SK-N-DZ (cell line): ENCODE results near the gene KLK13.

ENCODE experiments used
- DNase-seq: peaks from one replicate; pipeline ENCODE4 v3.0.0-alpha.2; 2015; ENCODE audit warnings: low spot score

The KLK13 gene

DNA sequence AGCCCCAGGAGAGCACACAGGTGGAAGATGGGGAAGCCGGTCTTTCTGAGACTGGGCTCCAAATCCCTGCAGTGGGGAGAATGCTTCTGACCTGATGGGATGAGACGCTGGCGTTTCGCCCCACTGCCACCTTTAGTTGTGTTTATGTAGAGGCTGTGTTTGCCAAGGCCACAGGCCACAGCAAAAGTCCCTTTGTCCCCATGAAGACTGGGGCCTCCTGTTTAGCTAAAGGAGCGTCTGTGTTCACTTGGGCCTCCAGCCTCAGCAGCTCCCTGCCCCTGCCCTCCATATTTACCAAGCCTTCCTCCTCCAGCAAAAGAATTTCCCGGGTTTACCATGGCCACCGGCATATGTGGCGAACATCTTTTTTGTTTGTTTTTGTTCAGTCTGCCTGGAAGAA, 28.2 kb upstream of the KLK13 start:
- DNase-seq, result no peak

DNA sequence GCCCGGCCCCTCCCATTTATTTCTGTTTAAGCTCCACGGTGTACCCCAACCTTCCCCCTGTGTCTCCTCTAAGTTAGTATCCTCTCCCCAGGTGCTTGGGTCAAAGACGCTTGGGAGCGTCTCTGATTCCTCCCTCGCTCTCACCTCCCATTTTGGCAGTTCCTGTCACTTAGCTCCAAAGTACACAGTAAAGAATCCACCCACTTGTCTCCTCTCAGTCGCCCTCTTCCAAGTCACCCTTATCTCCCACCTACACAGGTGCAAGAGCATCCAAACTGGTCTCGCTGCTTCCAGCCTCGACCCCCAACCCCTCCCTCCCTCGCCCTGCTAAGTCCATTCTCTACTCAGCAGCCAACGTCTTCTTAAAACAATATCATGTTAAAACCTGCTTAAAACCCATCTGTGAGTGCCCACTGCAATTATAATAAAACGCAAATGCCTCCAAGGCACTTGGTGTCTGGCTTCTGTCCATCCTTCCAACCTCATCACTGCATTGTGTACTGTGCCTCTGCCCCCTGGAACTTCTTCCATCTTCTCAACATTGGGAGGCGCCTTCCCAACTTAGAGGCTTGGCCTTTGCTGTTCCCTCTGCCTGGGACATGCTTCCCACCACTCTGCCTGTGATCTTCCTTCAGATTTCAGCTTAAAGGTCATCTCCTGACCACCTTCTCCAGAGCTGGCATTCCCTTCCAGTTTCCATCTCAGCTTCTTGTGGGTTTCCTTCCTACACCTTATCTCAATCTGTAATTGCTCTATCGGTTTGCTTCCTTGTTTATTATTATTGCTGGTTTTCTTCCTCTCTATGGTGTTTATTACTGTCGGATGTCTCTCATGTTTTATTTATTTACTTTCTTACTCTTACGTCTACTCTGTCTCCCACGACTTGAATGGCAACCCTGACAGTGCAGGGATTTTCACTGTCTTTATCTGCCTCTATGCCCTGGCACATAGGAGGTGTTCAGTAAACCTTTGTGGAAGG, 27.3 kb upstream of the KLK13 start:
- DNase-seq, result no peak

DNA sequence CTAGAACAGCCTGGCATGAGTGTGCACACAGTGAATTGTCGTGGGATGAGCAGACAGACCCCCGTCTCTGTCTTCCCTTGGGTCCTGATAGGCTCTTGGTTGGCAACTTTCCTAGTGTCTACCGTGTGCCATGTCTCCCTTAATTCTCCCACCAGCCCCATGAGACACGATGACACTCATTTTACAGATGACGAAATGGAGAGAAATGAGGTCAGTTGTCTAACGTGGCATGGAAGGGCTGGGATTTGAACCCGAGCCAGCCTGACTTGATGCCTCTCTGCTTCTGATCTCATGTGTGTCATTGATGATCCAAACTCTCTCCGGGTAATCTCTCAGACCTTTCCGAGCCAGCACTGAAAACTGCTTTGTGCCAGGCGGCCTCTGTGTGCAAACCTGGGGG, 26.2 kb upstream of the KLK13 start:
- DNase-seq, result no peak

DNA sequence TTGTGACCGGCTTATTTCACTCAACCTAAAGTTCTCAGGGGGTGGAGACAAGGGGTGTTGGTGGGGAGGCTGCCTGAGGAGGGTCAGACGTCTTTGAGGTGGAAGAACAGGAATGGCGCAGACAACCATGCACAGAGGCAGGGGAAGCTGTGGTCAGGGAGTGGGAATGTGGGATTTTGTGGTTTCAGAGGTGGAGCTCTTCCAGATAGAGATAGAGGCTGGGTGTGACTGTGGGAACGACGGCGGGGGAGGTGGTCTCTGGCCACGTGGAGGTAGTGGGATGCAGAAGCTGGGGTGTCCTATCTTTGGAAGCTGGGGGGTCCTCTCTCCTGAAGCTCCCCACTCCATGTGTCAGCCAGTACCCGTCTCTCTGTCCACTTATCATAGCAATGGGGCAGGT, 25.6 kb upstream of the KLK13 start:
- DNase-seq, result no peak

DNA sequence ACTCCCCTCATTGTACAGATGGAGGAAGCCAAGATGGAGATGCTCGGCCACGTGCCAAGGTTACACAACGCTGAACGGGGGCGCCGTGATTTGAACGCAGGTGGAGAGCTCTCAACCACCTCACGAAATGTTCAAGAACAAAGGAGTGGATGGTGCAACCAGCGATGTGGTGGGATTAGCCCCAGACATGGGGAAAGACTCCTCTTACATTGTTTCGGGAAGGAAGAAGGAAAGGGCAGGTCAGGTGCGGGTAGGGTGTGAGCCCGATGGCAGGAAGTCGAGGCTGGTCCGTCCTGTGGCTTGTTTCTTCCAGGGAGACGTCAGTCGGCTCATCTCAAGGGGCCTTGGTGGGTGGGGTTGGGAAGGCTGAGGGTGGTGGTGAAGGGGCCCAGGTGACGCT, 24.9 kb upstream of the KLK13 start:
- no peak for DNase-seq

DNA sequence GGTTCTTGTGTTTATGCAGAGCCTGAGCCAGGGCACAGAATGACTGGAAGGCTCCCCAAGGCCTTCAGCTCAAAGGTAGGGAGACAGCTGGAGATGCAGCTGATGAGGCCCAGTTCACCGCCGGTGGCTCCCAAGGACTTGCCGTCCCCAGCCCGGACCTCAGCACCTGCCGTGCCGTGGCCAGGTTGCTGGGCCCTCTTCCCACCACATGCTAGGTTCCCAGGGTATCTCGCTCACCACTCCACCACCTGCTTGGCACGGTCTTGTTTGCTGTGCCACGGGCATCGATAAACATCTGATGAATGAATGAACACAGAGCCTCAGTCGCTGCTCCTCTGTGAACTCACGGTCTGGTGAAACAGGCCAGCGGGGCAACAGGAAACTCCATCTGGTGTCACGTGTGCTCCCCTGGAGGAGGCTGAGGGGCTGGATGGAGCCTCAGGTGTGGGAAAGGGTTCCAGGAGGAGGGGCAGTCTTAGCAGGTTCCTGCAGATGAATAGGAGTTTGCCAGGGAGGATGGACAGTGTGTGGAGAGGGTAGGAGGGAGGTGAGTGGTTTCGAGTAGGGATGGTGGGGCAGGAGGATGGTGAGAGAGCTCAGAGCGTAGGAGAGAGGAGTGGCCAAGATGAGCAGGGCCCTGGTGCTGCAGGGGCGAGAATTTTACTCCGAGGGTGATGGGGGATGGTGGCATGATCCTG, 21.4 kb upstream of the KLK13 start:
- DNase-seq, result no peak

DNA sequence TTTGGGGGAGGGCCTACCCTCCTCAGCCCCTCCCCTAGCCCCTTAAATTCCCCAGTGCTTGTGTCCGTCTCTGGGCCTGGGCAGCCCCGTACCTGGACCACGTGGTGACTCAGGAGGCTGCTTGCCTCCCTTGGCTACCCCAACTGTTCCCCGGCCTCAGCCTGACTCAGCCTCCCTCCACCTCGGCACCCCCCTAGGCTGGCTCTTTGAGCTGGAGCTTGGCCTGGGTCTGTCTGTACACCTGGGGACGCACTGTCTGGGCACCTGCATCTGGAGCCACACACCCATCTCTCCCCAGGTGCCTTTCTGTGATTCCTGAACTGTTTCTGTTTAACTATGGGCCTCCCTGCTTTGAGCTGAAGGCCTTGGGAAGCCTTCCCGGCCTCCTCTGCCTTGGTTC, 19.6 kb upstream of the KLK13 start:
- no peak for DNase-seq

DNA sequence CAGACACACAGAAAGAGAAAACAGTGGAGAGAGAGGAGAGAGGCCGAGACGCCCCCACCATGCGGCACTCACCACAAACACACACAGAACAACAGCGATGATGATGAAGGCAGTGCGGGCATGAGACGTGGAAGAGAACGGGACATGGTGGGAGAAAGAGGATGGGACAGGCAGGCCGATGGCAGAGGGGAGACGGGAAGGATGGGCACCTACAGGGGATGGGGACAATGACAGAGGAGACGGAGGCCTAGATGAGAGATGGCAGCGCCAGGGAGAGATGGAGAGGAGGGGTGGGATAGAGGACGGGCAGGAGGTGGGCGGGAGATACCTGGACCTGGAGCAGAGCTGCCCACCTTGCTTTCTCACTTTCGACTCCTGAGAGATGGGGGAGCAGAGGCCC, 18.9 kb upstream of the KLK13 start:
- no peak for DNase-seq

DNA sequence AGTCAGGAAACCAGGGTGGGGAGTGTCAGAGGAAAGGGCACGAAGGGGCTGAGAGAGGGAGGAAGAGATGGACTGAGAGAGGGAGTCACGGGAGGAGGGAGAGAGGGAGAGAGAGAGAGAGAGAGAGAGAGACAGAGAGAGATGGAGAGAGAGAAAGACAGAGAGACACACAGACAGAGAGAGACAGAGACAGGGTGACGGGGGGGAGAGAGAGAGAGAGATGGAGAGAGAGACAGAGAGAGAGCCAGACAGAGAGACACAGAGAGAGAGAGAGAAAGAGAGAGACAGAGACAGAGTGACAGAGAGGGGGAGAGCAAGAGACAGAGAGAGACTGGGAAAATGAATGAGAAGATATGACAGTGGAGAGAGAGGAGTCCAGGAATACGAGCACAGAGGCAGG, 18.3 kb upstream of the KLK13 start:
- no peak for DNase-seq

DNA sequence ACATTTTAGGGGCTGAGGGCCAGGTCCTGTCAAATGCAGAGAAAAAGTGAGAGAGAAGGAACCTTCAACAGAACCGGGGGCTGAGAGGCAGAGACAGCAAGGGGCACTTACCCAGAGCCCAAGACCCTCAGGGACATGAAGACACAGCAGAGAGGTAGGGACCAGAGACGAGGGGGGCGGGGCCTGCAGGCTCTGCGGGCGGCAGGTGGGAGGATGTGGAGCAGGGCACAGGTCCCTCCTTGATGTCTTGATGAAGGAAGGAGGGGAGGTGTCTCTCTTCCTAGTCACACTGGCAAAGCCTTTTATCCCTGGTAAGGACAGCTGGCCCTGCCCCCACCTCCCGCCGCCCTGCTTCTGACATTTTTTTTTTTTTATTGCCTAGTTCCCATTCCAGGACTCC, 17.7 kb upstream of the KLK13 start, which contains the start of gene KLK14:
Gene KLK14, minus strand, starts transcription at position 277 of the 400 bp plus-strand sequence. Its CDS starts 273 bp downstream, at position 4.
- no peak for DNase-seq

DNA sequence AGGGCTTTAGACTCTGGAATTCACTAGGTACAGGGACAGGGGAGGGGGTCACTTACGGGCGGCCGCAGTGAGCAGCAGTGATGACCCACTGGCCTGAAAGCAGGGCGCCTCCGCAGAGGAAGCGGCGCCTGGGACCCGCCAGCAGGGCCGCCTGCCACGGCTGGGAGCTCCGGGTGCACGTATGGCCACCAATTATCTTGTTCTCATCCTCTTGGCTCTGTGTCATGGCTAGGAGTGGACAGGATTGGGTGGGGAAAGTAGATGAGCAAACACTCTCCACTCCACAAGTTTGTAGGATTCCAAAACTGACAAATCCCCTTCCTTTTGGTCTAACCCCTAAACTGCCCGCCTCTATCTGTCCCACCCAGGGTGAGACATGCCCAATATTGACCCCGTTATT, 16.6 kb upstream of the KLK13 start:
- no peak for DNase-seq

DNA sequence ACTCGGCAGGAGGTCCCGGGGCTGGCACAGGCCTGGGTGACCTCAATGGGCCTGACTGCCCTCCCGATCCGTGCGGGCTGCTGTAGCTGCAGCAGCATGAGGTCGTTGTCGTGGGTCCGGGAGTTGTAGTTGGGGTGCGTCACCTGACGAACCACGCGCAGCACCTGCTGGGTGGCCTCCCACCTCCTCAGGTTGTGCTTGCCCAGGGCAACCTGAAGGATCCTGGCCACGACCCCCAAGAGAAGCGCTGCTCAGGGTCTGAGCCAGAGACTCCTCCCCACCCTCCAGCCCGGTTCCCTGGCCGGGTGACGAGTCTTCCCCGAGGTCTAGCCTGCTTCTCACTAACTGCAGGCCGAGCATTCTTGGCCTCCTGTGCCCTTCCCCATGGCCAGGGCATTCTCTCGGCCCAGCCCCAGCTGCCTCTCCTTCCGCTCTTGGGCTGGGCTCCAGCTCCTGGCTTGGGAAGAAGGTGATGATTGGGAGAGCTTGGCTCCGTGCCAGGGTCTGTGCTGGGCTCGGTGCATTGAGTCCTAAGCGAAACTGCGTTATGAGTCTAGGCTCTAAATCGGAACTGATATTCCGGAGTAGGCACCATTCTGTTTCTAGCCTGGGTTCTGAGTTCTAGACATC, 14.7 kb upstream of the KLK13 start:
- no peak for DNase-seq

DNA sequence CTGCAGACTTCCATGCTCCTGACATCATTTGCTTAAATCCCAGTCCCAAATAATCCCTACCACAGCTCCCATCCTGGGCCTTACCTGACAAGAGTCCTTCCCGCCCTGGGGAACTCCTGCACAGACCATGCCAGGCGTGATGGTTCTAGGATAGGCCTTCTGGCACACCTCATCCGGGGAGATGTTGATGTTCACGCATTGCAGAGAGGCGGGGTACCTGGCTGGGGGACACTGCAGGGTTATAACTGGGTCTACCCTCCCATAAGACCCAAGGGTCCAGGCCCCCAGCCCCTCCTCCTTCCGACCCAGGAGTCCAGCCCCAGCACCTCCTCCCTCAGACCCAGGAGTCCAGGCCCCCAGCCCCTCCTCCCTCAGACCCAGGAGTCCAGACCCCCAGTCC, 13.8 kb upstream of the KLK13 start:
- DNase-seq, result no peak

DNA sequence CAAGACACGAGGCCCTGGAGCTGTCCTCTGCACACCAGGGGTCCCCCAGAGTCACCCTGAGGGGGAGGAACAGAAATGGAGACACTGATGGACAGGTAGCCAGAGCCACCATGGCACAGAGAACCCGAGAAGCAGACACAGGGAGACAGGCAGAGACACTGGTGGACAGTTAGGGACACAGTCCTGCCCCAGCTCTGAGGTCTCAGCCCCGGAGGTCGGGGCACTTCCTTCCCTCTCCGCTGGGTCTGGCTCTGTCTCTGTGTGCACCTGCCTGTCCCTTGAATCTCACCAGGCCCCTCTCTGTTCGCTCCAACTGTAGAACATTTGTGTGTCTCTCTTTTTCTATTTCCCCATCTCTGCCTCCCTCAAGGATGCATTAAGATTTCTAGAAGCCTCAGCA, 13.2 kb upstream of the KLK13 start:
- no peak for DNase-seq

DNA sequence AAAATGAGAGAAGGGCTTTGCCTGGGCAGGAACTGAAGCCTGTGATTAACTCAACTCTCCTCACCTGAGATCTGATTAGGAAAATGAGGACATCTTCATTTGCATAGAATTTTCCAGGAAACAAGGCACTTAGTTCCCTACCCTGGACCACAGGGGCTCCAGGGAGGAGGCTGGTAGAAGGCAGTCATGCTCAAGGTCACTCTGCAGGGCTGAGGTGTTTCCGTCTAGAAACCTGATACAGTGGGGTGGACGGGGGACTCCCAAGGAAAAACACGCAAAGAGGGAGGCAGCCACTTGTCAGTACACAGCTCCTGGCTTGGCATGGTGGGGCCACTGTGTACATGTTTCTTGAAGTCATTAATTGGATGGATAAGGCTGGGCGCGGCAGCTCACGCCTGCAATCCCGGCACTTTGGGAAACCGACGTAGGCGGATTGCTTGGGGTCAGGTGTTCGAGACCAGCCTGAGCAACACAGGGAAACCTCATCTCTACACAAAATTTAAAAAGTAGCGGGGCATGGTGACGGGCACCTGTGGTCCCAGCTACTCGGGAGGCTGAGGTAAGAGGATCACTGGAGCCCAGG, 11.8 kb upstream of the KLK13 start:
- DNase-seq, result no peak

DNA sequence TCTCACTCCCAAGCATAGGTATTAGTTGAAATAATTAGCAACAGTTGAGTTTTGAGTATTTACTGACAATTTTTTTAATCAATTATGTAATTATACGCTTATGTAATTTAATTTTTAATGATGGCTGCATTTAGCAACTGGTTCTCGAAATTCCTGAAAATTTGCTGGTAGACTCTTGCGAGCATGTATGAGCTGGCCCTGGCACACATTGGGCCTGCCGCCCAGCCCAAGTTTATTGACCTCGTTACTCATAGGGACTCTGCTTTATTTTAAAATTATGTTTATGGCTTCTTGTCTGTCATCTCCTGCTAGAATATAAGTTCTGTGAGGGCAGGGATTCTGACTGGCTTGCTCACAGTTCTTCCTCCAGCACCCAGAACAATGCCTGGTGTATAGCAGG, 11.1 kb upstream of the KLK13 start:
- no peak for DNase-seq

DNA sequence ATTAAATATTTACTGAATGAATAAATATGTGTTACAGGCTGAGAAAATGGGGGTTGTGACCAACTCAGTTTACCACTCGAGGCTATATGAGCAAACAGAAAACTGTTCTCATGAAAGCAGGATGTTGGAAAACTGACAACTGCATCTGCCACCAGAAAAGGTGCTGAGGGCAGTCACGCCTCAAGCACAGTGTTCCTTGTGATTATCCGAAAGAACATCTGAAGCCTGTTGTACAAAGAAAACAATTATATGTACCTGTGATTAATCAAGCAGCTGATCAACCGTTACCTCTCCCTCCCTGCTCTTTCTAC, 6.2 kb upstream of the KLK13 start:
- no peak for DNase-seq

DNA sequence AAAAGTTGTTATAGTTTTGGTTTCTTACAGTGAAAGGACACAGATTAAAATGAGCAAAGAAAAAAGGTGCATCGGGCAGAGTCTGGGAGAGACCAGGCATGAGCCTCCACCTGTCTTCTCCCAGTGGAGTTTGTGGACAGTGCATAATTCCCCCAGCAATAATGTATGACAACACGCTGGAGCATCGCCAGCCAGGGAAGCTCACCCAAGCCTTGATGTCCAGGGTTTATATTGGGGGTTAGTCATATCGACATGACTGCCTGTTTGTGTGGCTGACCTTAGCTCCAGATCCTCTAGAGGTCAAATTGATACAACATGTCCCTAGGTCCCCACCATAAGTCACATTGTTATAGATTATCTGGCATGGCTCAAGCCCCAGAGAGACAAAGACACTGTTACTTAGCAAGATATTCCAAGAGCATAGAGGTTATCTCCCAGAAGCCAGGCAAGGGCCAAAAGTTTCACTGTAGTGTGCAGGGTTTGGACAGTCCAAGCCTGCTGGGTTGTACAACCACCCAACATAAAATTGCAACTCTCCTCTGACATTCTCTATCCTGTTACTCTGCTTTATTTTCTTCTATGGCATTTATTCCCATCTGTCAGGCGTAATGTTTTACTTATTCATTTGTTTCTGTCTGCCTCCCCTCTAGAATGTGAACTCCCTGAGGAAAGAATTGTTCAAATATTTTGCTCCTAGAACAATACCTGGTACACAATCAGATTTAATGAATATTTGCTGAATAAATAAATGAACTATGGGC, 5.6 kb upstream of the KLK13 start:
- DNase-seq, result no peak

DNA sequence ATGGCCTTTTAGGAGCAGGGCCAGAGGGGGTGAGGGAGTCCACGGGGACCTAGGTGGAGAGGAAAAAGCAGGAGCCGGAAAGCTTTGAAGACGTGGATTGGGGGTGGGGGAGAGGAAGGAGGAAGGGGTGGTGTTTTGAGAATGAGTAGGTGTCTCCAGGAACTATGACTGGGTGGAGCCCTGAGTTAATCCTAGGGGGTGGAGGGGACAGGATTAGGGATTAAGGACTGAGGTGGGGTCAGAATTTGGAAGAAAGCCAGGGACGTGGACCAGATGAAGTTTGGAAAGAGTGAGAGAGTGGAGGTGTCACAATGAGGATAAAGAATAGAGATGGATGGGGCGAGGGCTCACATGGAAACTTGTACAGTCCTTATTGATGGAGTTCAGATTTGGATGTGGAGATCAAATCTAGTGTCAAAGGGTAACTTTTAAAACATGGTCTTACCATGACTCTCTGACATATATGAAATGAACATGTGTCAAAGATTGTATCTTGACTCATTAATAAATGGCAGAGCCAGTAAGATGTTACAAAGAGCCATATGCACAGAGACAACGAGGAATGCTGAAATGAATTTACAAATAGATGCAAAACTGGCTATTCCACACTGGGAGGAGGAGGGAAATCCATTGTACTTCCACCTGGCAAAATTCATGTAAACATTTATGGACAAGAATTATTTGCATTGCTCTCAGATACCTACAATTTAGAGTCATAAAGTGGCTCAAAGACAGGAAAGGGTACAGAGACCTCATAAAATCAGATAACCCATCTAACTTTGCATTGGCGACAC, 1.7 kb upstream of the KLK13 start:
- DNase-seq, result no peak

DNA sequence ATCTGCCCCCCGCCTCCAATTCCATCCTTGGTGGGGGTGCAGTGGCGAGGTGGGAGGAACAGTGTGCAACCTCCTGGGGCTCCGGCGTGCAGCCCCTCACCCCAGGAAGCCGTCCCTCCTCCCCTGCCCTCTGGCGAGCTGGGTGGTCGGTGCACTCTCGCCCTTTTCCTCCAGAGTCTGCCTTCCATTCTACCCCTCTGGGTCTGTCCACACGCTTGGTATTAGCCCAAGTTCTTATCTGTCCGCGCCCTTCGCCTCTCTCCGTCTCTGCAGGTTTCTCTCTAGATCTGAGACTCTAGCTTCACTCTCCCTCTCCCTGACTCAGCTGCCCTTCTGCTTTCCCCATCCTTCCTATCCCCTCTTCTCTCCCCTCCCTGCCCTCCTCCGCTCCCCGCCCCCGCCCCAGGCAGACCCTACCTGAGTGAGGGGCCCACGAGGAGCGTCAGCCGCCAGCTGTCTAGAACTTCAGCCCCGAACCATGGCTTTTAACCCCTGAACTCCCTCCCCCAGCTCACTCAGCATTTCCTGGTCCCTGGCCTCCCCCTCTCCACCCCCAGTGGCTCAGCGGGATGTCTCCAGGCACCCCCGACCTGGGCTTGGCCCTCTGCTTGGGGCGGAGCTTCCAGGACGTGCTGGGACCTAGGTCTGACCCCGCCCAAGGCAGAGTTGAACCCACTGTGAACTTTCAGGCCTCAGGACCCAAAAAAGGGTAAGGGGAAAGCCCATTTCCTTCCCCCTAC, 499 bp upstream of the KLK13 start:
- DNase-seq, result no peak
